DMS53 (cell line): ENCODE data around the gene ENPP3.
"Not testable (repeated sequence)": the region's sequence is repeated elsewhere in the genome, so short reads cannot be mapped to it uniquely, and the experiment has no call there.

Source experiments
- DNase-seq: peaks from one replicate; lab custom pipeline; 2025; lab: John Stamatoyannopoulos, UW

Gene ENPP3

DNA sequence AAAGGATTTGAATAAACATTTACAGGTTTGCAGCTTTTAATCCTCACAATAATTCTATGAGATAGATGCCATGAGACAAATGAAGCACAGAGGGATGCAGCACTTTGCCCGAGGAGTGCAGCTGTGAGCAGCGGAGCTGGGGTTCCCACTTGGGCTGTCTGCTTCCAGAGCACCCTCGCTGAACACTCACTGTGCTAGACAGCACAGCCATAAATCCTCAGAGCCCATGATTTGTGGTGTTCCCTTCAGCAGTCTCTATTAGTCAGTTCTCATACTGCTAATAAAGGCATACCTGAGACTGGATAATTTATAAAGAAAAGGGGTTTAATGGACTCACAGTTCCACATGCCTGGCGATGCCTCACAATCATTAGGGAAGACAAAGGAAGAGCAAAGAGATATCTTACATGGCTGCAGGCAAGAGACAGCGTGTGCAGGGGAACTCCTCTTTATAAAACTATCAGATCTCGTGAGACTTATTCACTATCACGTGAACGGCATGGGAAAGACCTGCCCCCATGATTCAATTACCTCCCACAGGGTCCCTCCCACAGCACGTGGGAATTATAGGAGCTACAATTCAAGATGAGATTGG lies 99.0 kb downstream of the ENPP3 start:
- no peak for DNase-seq

DNA sequence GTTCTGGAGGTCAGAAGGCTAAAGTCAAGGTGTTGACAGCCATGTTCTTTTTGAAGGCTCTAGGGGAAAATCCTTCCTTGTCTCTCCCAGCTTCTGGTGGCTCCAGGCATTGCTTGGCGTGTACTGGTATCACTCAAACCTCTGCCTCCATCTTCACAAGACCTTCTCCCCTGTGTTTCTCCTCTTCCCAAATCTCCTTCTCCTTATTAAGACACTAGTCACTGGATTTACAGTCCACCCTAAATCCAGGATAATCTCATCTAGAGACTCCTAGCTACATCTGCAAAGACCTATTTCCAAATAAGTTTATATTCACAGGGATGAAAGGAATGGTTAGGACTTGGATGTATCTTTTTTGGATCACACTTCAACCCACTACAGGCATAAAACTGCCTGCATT lies 99.7 kb downstream of the ENPP3 start:
- DNase-seq, result no peak

DNA sequence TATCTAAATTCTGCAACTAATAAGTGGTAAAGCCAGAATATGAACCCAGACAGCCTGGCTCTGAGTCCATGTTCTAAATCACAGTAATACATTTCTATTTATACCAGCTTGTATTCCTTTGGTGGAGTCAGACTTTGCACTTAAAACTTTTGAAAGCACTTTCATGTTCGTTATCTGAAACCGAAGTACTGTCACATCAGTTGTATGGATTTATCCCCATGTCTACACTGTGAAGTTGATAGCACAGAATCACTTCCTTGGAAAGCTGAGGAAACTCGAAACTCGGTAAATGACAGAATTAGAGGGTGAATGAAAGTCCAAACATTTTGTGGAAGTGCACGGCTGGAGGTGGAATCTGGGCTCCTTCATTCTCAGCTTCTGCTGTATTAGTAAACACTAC lies 102.0 kb downstream of the ENPP3 start:
- DNase-seq, result no peak

DNA sequence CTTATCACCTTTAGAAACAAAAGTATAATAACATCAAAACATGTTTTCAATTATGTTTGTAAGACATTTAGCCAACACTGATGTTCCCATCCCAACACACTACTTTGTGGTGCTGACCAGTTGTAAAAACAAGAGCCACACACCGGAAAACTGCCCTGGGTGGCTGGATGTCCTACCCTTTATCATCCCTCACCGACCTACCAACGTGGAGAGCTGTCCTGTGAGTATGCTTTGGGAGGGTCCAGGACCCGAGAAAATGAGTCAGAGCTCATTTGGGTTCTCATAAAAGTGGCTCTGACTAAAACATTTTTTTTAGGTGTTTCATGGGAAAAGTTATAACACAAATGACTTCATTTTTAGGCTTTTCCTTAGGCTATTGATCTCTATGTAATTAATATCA lies 103.1 kb downstream of the ENPP3 start:
- DNase-seq, result no peak

DNA sequence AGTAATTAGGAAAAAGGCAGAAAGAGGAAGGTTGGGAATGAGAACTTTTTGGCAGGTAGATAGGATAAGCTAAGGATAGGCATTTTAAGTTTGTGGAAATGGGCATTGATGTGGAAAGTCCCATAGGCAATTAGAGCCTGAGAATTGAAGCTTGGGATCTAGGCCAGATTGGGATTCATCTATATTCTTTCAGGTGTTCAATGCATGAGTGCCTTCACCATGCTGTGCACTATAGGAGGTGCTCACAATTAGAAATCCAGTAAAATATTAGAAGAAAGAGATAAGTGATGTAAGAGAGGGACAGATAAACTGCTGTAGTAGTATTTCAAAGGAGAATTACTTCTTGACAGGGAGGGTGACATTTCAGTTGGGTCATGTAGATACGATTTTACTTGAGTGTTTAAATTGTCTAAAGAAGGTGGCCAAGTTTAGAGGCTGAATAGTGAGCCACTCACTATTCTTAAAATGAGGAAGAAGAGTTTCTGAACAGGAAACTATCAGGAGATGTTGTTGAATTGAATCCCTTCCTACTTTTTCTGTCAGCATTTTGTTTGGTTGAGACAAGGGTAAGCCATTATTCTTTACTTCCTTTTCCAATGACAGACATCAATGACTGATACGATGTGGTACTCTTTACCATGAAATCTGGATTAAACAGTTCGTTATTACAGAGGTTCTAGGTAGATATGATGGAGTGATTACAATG lies 104.7 kb downstream of the ENPP3 start:
- DNase-seq, result no peak

DNA sequence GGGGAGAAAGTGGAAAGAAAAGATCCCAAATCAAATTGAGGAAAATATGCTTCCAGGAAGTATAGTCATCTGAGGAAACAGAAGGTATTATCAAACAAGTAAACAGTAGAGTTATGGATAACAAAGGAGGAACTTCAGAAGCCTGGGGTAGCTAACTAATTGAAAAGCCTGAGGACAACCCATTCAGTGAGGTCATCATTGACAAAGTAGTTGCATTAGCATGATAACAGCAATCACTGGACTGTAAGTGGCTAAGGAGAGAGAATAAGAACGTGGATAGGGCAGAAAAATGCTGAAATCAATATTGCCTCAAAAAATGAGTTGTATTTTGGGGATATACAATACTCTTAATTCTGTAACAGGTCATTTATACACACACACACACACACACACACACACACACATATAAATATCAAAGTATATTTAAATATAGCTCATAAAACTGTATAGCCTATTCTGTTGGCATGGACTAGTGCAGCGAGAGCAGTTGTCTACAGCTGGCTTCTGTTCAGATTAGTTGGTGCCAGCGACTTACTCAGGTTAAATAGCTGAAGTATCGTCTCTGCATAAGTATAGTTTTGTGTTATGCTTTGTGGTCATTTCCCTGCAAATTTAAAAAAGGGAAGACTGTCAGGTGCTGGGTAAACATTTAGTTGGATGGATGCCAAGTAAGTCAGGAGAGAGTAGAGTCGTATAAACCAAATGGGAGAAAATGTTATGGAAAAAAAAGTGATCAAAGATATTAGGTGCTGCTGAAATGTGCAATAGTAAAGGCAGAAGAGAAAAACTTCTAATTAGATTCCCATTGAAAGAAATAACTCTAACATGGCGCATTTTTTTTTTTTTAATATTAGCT lies 107.6 kb downstream of the ENPP3 start:
- DNase-seq, result peak; percentile 53

DNA sequence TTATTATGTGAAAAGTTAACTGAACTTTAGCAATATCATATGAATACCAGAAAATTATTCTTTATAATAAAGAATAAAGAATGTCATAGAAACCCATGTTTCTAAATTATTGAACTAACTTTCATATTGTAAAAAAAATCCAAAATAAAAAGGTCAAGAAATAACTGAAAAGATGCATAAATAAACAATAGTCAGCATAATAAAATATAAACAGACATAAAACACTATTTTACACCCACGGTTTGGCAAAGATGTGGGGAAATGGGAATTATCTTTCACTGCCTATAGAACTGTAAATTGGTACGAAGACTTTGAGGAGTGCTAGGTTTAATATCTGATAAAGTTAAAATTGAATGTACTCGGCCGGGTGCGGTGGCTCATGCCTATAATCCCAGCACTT lies 108.4 kb downstream of the ENPP3 start:
- no peak for DNase-seq

DNA sequence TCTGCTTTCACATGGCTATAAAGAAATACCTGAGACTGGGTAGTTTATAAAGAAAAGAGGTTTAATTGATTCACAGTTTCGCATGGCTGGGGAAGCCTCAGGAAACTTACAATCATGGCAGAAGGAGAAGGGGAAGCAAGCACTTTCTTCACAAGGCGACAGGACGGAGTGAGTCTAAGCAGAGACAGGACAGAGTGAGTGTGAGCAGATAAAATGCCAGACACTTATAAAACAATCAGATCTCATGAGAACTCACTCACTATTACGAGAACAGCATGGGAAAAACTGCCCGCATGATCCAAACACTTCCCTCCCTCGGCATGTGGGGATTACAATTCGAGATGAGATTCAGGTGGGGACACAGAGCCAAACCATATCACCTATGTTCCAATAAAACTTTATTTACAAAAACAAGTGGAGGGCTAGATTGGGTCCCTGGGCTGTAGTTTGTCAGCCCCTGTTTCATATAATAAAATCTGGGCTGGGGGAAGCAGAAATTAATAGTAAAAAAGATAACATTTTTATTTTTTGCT lies 110.8 kb downstream of the ENPP3 start:
- DNase-seq, result no peak

DNA sequence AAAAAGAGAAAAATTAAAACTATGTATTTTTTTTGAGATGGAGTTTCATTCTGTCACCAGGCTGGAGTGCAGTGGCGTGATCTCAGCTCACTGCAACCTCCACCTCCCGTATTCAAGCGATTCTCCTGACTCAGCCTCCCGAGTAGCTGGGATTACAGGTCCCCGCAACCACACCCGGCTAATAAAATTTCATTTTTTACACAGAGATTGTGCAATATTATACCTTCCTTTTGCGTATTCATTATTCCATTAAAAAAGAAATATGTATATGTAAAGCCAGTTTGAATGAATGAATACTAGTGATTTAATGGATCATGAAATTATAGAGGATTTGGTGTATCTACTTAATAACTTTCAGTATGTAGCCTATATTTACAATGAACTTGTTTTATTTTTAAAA lies 111.9 kb downstream of the ENPP3 start:
- no peak for DNase-seq

DNA sequence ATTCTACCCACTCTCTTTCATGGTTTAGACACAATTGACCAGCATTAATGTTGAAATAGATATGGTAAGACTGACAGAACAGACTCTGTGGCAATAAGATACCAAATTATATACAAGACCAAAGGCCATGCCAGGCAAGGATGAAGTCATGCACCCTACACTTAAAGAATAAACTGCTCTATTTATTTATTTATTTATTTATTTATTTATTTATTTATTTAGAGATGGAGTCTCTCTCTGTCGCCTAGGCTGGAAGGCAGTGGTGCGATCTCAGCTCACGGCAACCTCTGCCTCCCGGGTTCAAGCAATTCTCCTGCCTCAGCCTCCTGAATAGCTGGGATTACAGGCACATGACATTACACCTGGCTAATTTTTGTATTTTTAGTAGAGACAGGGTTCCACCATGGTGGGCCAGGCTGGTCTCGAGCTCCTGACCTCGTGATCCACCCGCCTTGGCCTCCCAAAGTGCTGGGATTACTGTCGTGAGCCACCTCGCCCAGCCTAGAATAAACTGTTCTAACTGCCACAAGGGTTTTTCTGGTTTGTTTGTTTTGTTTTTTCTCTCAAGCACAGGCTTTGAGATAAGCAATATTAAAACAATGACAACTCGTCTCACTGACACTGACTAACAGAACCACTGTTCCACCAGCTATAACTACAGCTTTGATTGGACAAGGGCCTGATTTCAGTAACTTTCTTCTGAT lies 114.1 kb downstream of the ENPP3 start:
- DNase-seq, result not testable (repeated sequence)

DNA sequence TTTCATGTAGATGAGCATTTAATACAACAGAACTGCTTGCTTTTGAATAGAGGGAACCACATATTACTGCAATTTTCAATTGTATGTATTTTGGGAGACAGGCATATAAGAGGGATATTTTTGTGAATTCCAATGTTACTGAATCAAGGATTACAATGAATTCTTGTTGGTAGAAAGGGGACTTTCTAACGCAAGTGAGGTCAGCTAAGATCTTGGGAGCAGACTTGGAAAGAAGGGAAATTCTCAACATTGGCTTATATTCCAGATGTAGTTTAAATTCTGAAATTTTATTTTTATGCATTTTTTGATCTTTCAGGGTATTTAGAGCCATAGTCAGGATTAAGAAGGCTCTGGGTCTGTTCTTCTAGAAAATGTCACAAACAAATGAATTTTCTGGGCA lies 117.0 kb downstream of the ENPP3 start:
- DNase-seq, result no peak

DNA sequence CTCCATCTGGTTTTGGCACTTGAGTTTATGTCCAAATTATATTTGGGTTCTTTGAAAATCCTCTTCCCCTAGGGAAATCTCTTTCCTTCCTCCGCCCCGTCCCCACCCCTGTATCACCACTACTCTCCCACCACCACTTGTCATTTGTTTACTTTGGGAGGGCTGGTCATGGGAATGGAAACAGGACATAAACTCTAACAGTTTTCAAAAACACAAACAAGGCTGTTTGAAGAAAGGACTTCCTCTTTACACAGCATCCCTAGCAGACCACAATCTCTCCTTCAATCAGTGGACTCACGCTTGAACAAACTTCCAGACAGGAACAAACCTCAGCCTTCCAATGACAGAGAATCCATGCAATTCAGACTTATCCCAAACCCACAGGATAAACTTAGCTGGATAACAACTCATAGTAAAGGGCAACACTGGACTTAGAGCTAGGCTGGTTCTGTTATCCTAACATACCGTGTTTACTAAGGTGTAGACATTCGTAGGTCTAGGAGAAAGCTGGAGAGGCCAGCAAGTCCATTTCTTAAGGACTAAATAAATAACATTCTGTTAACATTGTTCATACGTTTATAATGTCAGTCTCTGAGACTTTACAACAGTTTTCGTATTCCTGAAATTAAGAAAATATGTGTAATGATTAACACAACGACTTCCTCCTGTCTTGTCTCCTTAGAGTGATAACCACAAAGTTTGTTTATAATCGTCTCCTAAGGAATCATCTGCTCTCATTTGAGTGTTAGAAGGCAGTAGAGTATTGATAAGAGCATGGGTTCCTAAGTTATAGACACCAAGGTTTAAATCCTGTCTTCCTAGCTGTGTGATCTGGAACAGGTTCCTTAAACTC lies 117.8 kb downstream of the ENPP3 start:
- DNase-seq, result no peak

DNA sequence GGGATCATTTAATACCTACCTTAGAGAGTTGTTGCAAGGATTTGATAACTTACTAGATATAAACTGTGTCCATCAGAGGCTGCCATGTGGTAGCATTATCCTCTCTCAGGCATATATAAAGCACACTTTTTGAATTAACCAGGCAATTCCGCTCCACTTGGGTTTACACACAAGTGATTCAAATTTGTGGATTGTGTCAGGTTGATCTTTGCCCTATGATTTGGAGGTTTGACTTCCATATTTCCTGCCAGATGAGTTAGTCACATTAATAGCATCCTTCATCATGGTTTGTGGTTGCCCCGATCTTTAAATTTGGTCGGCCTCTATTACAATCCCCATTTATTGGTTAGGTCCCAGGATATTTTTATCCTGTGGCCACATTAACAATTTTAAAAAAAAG lies 118.5 kb downstream of the ENPP3 start:
- no peak for DNase-seq

DNA sequence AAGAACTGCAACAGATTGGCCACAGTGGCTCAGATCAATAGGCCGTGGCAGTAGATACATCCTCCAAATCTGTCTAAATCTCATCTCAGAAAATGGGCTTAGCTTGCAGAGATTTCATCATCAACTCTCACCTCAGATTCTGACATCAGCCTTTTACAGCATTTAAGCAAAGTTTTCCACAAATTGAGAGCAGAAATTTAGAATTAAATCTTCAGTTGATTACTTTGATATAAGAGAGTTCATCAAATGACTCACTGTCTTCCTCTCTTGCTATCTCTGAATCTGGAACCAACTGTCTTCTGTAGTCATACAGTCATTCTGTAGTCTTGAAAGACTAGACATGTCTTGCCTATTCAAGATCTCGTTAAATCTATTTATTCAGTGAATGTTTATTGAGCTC lies 118.9 kb downstream of the ENPP3 start:
- no peak for DNase-seq

DNA sequence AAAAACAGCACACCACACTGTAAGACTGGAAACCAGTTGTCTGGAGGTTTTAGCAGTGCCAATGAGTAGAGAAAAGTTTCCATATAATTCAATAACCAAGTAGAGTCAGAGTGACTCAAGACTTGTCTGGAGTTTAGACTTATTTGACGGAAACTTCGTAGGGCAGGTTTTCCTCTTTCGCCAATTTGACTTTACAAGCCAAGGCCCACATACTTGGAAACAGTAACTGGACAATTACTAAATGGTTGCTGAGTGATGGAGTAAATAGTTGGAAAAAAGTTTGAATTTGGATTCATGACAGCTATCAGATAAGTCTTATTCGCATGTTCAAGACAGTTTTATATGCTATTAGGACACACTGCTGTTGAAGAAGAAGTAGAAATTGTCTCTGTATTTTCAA lies 121.8 kb downstream of the ENPP3 start:
- no peak for DNase-seq

DNA sequence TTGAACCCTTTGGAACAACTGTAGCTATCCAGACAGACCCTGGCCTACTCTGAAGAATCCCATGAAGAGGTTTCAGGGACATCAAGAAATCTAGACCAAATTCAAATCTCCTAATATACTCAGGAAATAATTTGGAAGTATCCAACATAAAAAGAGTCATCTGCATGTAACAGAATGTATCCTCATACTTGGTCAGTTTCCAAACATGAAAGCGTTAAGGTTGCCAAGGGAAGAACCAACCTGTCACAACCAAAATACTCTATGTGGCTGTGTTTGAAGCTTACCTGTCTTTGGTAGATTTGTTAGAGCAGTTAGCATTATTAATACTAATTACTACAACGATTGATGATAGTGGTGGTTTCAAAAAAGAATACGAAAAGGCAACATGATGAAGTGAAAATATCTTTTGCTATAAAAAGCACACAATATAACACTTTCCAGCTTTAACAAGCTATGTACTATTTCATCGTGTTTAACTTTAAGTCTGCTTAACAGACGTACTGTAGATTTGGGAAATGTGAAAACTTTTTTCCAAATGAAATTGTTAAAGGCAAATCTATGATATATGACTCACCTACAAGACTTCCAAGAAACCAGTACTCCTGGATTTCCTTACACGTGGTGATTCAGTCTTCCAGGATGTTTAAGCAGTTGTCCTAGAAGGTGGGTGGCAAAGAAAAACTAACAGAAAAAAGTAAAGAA lies 124.1 kb downstream of the ENPP3 start:
- DNase-seq, result no peak

DNA sequence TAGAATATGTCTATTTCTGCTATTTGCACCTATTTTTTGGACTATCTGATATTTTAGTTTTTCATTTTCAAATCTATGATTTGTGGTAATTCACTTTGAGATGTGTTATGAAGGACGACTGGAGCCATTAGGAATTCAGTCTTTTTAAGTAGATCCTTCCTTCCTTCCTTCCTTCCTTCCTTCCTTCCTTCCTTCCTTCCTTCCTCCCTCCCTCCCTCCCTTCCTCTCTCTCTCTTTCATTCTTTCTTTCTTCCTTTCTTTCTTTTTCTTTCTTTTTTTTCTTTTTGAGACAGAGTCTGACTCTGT lies 124.6 kb downstream of the ENPP3 start:
- DNase-seq, result no peak

DNA sequence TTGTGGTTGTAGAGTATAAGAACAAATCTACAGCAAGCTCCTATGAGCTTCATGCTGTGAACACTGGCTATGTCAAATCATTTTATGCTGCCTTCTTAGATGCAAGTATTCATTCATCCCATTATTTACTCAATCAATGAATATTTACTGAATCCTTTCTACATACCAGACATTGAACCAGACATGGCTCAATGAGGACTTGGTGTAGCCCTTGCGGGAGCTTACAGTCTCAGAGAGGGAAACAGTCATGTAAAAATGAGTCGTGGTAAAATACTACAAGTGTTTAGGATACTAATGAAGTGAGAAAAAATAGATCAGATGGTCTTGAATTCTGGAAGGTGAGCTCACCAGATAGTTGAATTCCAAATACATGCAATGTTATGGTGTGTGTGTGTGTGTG lies 125.9 kb downstream of the ENPP3 start:
- DNase-seq, result no peak

DNA sequence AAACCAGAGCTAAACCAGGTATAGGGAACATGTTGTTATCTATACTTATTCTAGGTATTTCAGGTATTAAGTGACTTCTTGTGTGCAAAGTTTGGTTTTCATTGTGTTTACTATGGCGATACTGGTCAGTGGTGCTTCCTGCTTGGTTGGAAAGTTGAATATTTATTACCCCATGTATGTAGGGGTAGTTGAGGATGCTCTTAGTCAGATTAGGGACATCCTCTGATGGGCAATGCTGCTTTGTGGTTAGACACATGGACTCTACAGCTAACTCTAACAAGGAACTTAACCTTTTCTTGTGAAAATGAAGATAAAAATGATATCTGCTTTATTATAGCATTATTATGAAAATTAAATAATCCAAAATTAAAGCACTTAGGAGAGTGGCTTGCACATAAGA lies 126.6 kb downstream of the ENPP3 start:
- DNase-seq, result no peak

DNA sequence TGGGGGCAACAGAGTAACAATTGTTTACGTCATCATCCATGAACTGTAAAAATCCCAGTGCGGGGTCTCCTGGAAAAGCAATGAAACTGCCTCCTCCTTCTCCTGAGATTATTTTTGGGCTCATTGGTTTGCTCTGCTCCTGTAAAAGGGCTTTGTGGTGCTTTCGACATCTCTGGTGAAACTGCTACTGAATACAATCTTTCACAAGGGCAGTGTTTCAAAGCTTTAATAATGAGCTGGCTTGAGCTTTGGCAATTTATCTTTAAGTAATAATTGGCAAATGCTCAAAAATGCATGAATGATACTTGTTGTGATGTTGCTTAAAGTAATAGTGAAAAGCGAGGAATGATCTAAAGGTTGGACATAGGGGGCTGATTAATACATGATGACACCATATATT lies 127.2 kb downstream of the ENPP3 start:
- DNase-seq, result no peak
